Anterior cingulate cortex (tissue), 58 donors: ENCODE measurements around the gene CDH13.

Experiments used
- DNase-seq, 58 donors: peaks; one replicate each; lab custom pipeline; 2025; lab: John Stamatoyannopoulos, UW

The CDH13 gene

DNA sequence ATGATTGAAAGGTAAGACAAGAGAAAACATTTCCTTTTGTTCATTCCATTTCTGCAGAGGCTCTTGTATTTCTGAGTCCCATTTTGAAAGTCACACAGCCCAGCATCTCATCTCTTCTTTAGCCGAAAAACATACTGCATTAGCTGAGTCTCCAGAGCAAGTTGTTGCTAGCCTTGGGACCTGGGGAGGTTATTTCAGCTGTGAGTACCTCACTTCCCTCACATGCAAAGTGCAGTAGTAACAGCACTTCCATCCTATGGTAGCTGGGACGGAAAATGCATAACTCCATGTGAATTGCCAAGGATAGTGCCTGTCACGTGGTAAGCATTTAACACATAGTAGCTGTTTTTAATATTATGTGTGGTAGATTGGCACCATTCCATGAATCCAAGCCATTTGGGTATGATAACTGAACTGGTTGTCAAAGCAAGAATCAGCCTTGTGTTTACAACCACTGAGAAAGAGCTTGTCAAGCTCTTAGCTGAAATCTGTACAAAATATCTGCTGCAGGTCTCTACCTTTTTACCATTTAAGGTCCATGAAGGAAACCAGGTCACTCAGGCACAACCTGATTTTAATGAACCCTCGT is 345.7 kb downstream of the CDH13 start:
- DNase-seq: no peak

DNA sequence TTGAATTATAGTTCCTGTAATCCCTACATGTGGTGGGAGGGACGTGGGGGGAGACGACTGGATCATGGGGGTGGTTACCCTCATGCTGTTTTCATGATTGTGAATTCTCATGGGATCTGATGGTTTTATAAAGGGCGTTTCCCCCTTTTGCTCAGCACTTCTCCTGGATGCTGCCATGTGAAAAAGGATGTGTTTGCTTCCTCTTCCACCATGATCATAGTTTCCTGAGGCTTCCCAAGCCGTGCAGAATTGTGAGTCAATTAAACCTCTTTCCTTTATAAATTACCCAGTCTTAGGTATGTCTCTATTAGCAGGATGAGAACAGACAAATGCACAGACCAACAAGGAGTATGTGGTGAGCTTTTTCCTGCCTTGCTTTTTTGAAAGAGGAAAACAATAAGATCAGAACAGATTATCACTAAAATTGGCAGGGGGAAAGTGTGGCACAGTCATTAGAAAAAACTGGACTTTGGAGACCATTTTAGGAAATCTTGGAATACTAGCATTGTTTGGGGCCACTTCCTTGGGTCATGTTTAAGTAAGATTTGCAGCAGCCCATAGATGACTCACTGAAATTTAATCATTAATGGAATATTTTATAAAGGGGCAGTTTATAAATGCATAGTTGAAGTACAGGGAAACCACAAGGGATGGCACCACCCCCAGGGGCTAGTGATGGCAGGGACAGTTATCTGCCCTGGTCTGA is 352.8 kb downstream of the CDH13 start:
- DNase-seq: no peak

DNA sequence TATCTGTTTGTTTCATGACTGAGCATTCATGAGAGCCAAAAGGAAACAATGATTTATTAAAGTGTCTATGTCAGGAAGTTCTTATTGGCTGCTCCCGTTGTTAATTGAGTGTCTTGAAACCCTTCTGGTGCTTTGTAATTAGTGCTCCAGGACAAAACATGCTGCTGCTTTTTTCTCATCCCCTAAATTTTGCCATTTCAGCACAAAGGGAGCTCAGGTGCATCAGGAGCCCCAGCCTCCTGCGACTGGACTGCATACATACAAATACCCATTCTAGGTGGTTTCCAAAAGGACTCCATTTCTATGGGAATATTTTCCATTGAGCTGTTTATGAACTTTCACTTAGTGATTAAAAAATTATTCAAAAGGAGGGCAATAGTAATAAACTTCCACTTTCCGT is 354.0 kb downstream of the CDH13 start:
- DNase-seq: no peak

DNA sequence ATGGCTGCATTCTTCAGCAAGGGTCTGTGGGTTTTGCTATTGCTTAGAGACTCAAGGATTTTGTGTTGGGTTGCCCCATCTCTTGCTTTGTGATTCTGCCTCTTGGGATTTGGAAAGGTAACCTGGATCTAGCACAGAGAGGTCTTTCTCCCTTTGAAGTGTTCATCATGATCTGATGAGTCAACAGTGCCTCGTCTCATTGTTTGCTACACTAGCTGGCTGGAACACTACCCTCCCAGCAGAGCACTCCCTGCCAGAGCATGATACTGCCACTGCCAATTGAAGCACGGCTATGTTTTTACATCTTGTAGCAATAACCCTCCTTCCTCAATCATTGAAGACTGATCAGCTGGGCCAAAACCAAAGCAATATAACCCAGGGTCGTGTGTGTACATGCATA is 361.0 kb downstream of the CDH13 start:
- no peak for DNase-seq

DNA sequence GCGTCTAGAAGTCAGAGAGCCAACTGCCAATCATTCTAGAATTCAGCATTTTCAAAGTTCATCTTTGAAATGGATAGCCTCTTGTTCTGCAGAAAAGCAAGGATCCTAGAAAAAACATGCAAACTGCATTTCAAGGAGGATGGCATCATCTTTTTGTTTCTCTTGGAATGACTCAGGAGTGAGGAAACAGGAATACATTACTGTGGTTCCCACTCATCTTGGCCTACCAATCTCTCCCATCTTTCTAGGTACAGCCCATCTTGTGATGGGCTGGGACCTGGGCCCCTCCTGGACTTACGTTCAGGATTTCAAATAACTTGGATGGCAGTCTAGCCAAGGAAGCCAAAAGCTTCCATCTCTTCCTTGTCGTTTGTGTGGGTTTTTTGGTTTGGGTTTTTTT is 363.4 kb downstream of the CDH13 start:
- DNase-seq: no peak

DNA sequence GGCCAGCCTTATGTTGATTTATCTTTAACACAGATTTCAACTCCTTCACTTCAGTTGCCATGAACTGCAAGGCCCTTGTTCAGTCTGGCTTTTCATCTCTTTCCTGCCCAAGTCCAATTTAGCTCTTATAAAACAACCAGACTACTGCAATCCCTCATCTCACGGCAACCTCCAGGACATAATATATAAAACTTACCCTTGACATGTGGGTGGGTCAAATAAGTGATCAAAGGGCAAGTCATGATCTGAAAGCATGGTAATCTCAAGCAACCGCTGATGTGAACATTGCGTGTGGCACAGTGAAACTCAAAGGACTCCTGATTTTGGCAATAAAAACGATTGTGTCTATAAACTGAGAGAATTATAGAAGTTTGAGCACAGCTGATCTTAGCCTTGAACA is 364.6 kb downstream of the CDH13 start:
- DNase-seq: no peak

DNA sequence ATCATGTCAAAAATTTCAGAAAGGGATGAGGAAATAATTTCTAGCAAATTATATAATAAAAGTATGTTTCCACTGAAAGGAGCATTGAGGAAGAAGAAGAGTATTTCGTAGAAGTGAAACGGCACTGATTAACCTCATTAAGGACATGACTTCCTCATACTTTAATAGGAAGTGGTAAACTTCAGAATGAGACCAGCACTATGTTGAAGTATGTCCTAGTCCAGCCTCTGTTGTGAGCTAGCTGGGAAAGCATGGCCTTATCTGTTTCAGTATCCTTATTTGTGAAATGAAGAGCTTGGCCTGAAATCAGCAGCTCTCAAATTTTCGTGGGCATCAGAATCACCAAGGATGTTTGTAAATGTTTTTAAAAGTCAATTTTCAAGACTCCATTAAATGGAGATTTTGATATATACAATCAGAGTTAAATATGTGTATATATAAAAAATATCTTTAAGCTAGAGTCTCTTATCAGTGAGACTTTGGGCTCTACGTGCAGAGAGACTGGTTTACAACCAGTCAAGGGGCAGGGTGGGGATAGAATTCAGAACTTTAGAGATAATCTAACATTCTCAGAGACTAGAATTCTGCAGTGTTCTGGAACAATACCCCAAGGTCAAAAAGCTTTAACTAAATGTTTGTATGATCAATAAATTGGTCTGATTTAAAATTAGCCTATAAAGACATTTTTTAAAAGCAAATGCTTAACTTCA is 365.4 kb downstream of the CDH13 start:
- no peak for DNase-seq

DNA sequence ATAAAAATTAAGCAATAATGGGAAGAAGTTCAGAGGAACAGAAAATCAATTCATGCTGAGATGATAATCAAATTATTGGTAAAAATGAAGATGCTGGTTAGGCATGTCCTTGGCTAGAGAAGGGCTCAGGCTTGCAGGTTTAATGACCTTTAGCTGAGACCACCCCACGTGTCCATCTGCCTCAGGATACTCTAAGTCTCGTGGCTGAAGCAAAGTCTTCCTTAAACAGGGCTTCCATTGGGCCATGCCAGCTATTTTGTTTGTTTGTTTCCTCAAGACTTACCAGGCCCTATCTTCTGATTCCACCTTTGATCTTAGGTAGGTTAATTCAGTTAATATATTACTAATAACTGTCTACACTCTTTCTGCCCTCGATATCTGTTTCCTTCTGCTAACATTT is 366.0 kb downstream of the CDH13 start:
- DNase-seq: no peak

DNA sequence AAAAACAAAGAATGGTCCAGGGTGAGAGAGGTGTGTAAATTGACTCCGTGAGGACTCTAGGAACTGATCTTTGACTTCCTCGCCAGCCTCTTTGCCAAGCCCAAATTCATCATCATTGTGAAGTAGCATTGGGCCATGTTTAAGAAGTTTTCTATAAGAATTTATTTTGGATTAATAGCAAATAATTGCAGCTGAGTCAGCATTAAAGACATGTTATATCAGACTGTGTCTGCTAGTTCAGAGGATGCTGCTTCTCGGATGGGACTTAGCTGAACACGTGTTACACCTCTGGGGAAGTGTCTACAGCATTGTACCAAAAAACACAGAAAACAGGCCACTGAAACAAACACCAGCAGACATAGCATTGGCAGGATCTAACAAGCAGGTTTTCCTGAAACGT is 366.6 kb downstream of the CDH13 start:
- DNase-seq: no peak

DNA sequence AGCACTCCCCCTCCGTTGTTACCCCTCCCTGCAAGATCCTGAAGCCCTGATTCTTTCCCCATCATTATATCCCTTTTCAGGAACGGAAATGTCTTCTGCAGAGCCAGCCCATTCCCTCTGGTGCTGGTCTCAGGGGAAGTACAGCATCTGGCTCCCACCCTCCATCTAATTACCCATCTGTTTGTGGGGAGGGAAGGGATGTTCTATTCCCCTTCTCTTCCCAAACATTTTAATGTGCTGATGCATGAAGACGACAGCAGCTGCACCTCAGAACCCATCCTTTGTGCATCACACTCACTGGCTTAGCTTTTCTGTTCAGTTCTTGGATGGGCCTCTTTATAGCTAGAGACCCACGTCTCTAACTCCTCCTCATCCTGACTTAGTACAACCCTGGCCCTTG is 367.2 kb downstream of the CDH13 start:
- DNase-seq: no peak

DNA sequence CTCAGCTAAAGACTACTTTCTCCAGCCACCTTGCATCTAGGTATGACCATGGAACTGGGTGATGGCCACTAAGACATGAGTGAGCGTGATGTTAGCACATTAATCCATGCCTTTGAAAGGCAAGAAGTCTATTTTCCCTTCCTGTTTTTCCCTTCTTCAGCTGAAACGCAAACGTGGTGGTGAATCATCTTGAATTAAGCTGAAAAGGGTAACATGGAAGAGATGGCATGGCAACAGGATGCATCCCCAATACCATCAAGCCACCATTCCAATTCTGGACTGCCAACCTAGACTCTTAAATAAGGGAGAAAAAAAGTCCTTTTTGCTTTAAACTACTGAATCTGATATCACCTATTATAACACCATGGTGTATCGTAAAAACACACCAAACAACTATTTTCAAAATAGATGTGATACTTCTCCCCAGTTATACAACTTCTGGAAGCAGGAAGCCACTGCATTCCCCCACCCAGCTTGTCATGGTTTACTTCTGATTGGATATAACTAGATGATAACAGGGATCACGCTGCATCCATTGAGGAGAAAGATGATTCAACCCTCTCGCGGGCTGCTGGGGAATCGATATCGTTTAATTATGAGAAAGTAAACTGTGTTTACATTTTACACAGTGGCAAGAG is 368.6 kb downstream of the CDH13 start:
- DNase-seq: no peak

DNA sequence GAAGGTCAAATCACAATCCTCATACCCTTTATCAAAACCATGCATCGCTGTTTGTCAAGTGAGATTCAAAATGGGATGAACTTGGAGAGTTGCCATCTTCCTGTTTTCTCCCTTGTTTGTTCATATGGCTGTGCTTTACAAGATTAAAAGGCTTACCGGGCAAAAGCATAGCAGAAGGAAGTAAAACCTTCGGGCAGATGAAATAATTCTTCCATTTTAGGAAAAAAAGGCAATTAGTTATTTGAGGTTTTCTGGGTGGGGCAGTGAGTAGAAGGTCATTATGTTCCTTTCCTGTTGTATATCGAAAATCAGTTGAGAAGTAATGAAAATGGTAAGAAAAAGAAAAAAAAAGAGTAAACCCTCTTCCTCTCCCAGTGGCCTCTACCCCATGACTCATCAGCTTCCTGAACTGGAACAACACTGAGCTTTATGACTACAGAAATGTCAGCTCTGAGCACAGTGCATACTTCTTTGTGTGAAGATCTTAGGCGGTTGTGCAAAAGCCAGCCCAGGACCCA is 369.2 kb downstream of the CDH13 start:
- no peak for DNase-seq

DNA sequence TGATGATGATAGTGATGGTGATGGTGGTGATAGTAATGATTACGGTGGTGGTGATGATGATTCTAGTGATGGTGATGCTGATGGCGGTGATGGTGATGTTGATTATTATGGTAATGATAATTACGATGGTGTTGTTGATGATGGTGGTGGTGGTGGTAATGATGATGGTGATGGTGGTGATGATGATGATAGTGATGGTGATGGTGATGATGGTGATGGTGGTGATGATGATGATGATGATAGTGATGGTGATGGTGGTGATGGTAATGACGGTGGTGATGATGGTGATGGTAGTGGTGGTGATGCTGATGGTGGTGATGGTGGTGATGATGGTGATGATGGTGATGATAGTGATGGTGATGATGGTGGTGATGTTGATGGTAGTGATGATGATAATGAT is 370.0 kb downstream of the CDH13 start:
- DNase-seq: no peak

DNA sequence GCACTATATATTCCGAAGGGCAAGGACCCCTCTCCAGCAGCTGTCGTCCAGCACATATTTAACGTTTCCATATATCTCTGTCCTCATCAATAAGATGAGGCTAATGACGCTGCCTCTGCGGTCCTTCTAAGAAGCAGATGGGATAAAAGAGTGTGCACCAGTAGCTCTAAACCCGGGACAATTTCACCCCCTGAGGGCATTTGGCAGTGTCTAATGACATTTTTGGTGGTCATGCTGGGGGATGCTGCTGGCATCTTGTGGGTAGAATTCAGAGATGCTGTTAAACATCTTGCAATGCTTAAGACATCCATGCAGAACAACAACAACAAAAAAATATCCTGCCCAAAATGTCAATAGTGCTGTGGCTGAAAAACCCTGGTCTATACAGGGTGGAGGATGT is 372.9 kb downstream of the CDH13 start:
- DNase-seq: no peak

DNA sequence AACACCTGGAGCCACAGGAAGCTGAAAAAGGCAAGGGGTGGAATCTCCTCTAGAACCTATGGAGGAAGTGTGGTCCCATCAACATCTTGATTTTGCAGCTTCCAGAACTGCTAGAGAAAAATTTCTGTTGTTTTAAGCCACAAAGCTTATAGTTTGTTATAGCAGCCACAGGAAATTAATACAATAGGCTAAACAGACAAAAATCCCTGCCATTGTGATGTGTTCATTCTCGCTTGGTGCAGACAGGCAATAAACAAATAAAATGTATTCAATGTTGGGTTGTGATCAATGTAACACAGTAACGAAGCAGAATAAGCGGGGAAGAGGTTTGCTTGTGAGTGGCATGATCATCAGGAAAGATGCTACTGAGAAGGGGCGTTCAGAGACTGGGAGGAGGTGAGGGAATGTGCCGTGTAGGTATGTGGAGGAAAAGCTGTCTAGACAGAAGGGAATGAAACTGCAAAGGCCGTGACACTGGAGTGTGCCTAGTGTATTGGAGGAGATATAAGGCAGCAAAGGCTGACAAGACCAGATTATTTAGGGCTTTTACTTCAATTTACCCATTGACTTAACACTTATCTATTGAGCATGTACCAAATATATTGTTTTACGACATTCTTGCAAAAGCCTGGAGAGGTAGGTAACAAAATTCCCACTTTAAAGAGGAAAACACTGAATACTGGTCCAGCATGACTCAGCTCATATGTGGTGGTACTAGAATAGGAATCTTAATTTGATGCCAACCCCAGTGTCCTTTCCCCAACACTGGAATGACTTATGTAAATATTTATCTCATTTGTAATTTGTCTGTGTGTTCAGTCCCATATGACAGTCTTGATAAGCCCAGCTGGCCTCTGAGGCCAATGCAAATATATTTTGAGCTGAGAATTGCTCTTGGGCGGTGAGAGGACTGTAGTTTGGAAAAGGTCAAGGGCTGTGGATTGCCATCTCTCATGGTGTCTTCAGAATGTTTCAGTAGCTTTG is 375.9 kb downstream of the CDH13 start:
- no peak for DNase-seq

DNA sequence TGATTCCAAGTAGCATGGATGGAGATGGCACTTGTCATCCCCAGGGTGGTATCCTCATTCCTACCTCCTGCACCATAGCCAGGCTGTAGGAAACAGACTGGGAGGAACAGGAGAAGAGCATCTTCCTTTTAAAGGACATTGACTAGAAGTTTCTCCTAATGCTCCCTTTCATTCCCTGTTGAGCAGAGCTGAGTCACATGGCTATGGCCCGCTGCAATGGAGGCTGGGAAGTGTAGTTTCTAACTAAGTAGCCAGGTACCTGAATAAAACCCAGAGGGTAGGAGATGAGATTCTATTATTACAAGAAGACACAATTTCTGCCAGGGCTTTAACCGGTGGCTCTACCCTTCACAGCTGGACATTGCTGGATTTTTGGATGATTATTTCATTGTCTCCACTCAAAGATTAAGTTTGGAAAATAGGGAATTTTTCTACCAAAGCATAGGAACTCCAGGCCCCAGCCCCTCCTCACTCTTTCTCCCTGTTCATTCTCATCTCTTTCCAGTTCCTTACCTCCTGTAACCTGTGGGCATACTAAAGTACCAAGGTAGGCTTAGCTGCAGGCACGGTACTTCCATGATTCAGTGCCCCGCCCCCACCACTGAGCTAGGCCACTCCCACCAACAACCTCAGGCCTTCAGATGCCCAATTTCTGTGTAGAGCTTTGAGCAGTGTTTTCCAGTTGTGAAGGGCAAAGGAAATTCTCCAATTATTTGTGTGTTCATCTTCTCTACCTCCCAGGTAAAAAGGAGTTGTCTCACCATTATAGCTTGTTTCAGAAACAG is 378.3 kb downstream of the CDH13 start:
- DNase-seq: no peak

DNA sequence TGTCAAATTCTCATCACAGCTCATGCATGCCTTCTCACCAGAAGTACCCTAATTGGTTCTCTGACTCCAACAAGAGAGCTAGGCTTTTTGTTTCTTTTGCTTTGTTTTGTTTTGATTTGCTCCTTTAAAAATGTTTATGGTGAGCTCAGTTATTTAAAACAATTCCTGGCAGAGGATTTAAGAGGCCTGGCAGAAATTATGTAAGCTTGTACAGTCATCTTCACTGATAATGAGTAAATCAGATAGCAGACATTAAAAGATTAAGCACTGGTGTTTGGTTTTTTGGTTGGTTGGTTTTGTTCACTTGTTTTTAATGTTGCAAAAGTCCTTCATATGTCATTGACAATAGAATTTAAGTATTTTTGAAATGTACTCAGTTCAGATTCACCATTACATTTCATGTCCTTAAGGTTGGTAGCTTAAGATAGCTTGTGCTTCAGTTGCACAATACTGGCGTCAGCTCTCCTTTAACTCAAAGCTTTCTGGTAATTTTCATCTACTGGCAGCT is 378.9 kb downstream of the CDH13 start:
- DNase-seq: no peak

DNA sequence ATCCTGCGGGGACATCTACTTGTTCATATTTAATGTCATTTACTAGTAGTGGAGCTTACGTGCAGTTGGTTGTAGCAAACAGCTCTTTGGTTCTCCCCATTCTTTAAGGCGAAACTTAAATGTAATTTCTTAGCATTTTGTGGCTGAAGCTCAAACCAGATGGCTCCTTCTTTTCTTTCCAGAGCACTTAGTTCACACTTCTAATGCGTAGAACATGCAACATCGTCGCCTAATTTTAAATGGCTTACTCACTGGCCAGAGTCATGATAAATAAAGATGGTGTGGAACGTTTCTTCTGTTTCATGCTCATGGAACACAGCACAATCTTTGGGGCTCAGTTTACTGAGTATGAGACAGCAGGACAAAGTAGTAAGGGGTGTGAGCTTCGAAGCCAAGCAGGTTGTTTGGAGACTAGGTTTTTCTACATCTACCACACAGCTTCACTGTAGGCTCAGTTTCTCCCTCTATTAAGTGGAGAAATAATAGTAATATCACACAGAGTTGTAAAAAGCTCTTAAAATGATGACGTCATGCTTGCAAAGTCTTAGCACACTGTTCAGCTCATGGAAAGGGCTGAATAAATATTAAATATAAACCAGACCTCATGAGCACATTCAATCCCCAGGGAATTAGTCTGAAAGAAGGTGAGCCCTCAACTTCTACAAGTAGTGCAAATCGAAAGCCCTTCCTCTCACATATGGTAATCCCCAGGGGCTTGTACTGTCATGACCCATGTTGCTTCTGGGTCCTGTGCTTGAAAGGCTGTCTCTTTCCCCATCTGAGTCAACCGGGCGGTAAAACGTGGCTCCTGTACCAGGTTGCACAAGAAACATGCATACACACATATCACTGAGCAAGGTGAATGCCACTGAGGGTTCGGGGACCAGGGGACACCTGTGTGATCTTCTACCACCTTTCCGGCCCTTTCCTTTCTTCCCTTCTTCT is 384.3 kb downstream of the CDH13 start:
- DNase-seq: no peak
